ENCODE measurements around the gene PKD2L1.
A peak's percentile ranks its signal among the peaks of the same experiment; 100 is the strongest.
"Not testable (repeated sequence)": the region's sequence is repeated elsewhere in the genome, so short reads cannot be mapped to it uniquely, and the experiment has no call there.

Gene PKD2L1
- 0 reads per million in 3 donors for total RNA-seq

DNA sequence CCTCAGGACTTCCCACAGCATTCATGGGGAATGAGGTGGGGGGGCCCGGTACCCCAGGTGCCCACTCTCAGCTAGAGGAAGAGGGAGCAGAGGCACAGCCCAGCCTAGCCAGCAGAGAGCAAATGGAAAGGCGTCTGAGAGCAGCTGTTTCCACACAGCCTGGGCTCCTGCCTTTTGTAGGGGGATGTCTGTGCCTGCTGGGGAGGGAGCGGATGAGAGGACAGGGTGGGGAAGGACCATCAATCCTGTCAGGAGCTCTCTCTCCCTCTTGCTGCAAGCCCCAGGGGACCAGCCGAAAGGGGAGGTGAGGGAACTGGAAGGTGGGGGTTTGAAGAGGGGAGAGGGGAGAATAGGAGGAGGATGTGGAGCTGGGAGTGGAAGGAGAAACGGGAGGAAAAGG, at the start of gene PKD2L1:
TSS of gene PKD2L1 (minus strand) at position 150 of the 400 bp plus-strand sequence. CDS start at position 25, 125 bp downstream.
- Histone ChIP-seq H3K27ac (ENCODE audit: insufficient read depth, low read length, poor library complexity, severe bottlenecking) (no peak within 1 kb of the TSS), H3K4me3 (ENCODE audit: insufficient read depth, low read depth, low read length, poor library complexity, severe bottlenecking) (no peak within 1 kb of the TSS), H3K4me1 (ENCODE audit: control insufficient read depth, insufficient read depth, low read length, poor library complexity, severe bottlenecking) (no peaks in the 10 kb centered on the region), H3K27me3 (replicated peaks; ENCODE audit: control insufficient read depth, insufficient read depth, low read length, poor library complexity, severe bottlenecking) (peaks cover 5% of the 10 kb centered on the region), H3K9me3 (ENCODE audit: control insufficient read depth, low read length) (no peaks in the 10 kb centered on the region), H3K36me3 (ENCODE audit: control insufficient read depth, insufficient read depth, low read length) (no peaks in the 10 kb centered on the region)
- no peak for DNase-seq

DNA sequence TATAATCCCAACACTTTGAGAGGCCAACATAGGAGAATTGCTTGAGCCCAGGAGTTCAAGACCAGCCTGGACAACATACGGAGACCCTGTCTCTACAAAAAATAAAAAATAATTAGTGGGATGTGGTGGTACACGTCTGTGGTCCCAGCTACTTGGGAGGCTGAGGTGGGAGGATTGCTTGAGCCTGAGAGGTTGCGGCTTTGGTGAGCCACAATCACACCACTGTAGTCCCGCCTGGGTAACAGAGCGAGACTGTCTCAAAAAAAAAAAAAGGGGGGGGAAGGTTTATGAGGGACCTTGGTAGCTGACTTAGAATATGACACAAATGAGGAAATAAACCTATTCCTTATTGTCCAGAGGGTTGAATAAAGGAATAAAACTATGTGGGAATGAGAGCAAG, 47.8 kb upstream of the PKD2L1 start:
- Histone ChIP-seq H3K4me3 (ENCODE audit: insufficient read depth, low read depth, low read length, poor library complexity, severe bottlenecking) (no peak overlapping the region), H3K36me3 (ENCODE audit: control insufficient read depth, insufficient read depth, low read length) (no peaks in the 10 kb centered on the region), H3K27me3 (replicated peaks; ENCODE audit: control insufficient read depth, insufficient read depth, low read length, poor library complexity, severe bottlenecking) (no peaks in the 10 kb centered on the region), H3K9me3 (ENCODE audit: control insufficient read depth, low read length) (no peaks in the 10 kb centered on the region), H3K4me1 (ENCODE audit: control insufficient read depth, insufficient read depth, low read length, poor library complexity, severe bottlenecking) (peaks cover 13% of the 10 kb centered on the region), H3K27ac (ENCODE audit: insufficient read depth, low read length, poor library complexity, severe bottlenecking) (no peak overlapping the region)
- DNase-seq: no peak

DNA sequence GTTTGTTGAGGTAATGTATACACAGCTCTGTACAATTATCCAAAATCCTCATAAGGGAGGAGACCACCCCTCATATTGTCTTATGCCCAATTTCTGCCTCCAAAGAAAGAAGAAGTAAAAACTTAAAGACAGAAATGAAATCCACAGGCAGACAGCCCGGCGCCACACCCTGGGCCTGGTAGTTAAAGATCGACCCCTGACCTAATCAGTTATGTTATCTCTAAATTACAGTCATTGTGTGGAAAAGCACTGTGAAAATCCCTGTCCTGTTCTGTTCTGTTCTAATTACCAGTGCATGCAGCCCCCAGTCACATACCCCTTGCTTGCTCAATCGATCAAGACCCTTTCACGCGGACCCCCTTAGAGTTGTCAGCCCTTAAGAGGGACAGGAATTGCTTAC, 46.6 kb upstream of the PKD2L1 start:
- not testable (repeated sequence) for DNase-seq; H3K4me3 ChIP-seq (ENCODE audit: insufficient read depth, low read depth, low read length, poor library complexity, severe bottlenecking); H3K36me3 ChIP-seq (ENCODE audit: control insufficient read depth, insufficient read depth, low read length); H3K27ac ChIP-seq (ENCODE audit: insufficient read depth, low read length, poor library complexity, severe bottlenecking); H3K9me3 ChIP-seq (ENCODE audit: control insufficient read depth, low read length); H3K27me3 ChIP-seq (replicated peaks; ENCODE audit: control insufficient read depth, insufficient read depth, low read length, poor library complexity, severe bottlenecking)
- H3K4me1 ChIP-seq (ENCODE audit: control insufficient read depth, insufficient read depth, low read length, poor library complexity, severe bottlenecking): peaks cover 18% of the 10 kb centered on the region

DNA sequence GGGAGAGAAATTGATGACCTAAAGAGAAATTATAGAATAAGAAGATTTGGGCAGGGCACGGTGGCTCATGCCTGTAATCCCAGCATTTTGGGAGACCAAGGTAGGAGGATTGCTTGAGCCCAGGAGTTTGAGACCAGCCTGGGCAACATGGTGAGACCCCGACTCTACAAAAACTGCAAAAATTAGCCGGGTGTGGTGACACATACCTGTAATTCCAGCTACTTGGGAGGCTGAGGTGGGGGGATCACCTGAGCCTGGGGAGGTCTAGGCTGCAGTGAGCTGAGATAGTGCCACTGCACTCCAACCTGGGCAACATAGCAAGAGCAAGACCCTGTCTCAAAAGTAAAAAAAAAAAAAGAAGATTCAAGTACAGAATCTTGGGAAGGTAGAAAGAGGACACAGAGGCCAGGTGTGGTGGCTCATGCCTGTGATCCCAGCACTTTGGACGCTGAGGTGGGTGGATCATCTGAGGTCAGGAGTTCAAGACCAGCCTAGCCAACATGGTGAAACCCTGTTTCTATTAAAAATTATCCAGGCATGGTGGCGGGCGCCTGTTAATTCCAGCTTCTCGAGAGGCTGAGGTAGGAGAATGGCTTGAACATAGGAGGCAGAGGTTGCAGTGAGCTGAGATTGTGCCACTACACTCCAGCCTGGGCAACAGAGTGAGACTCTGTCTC, 44.8 kb upstream of the PKD2L1 start:
- not testable (repeated sequence) for H3K9me3 ChIP-seq (ENCODE audit: control insufficient read depth, low read length); DNase-seq; H3K36me3 ChIP-seq (ENCODE audit: control insufficient read depth, insufficient read depth, low read length); H3K27me3 ChIP-seq (replicated peaks; ENCODE audit: control insufficient read depth, insufficient read depth, low read length, poor library complexity, severe bottlenecking); H3K27ac ChIP-seq (ENCODE audit: insufficient read depth, low read length, poor library complexity, severe bottlenecking); H3K4me3 ChIP-seq (ENCODE audit: insufficient read depth, low read depth, low read length, poor library complexity, severe bottlenecking)
- H3K4me1 ChIP-seq (ENCODE audit: control insufficient read depth, insufficient read depth, low read length, poor library complexity, severe bottlenecking): peaks cover 34% of the 10 kb centered on the region

DNA sequence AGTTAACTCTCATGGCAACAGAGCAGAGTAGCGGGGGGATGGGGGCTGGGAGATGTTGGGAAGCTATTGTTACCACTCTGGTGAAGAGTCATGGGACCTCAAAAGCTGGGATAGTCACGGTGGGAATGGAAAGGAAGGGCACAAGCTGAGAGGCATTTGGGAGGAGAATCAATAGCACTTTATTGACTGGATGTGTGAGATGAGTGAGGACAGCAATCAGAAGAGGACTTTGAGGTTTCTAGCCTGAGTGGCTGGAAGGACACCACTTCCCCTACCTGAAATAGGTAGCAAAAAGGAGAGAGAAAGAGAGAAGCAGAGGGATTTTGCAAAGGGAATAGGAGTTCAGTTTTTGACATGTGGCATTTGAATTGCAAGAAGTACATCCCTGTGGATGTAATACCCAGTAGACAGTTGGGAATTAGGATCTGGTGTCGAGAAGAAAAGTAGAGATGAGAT, 44.2 kb upstream of the PKD2L1 start:
- Histone ChIP-seq H3K9me3 (ENCODE audit: control insufficient read depth, low read length) (no peaks in the 10 kb centered on the region), H3K36me3 (ENCODE audit: control insufficient read depth, insufficient read depth, low read length) (no peaks in the 10 kb centered on the region), H3K27ac (ENCODE audit: insufficient read depth, low read length, poor library complexity, severe bottlenecking) (peak overlapping the region; percentile 64), H3K27me3 (replicated peaks; ENCODE audit: control insufficient read depth, insufficient read depth, low read length, poor library complexity, severe bottlenecking) (no peaks in the 10 kb centered on the region), H3K4me1 (ENCODE audit: control insufficient read depth, insufficient read depth, low read length, poor library complexity, severe bottlenecking) (peaks cover 34% of the 10 kb centered on the region), H3K4me3 (ENCODE audit: insufficient read depth, low read depth, low read length, poor library complexity, severe bottlenecking) (peak overlapping the region; percentile 68)
- no peak for DNase-seq

DNA sequence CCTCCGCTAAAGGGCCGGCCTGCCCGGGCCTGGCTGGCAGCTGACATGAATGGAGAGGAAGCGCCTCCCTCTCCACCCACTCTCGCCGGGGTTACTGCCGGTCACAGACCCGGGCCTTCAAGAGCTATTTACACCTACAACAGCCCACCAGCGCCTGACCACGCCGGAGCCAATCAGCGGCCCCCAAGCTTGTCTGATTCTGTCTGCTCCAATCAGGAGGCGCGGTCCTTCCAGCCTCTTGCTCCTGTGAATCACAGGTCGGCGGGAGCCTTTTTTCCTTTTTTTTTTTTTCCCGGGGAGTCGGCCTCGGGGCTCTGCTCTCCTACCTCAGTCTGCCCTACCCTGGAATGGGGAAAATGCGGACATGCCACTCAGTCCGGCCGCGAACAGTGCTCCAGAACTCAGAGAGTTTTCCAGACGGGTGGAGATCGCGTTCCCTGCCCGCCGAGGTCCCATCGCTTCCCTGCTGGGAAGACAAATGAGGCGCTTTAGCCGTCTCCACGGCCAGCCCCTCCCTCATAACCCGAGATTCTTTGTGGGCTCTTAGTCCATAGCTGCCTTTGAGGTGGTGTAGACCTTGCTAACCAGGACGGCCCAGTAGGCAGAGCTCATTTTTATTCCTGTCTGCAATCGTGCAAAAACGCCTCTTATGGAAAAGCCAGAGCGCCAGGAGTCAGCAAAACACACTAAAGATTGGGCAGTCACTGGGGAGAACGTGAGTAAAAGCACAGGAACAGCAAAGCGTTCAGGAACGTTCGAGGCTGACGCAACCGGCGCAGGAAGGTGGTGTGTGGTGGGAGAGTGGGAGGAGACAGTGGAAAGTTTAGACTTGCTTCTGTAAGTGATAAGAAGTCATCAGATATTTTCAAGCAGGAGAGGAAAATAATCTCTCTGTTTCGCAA, 43.5 kb upstream of the PKD2L1 start:
- Histone ChIP-seq H3K27ac (ENCODE audit: insufficient read depth, low read length, poor library complexity, severe bottlenecking) (peak overlapping the region; percentile 64), H3K4me3 (ENCODE audit: insufficient read depth, low read depth, low read length, poor library complexity, severe bottlenecking) (peak overlapping the region; percentile 68), H3K27me3 (replicated peaks; ENCODE audit: control insufficient read depth, insufficient read depth, low read length, poor library complexity, severe bottlenecking) (no peaks in the 10 kb centered on the region), H3K36me3 (ENCODE audit: control insufficient read depth, insufficient read depth, low read length) (no peaks in the 10 kb centered on the region), H3K9me3 (ENCODE audit: control insufficient read depth, low read length) (no peaks in the 10 kb centered on the region), H3K4me1 (ENCODE audit: control insufficient read depth, insufficient read depth, low read length, poor library complexity, severe bottlenecking) (peaks cover 34% of the 10 kb centered on the region)
- DNase-seq: peak; percentile 71 to 80 (median 75)

DNA sequence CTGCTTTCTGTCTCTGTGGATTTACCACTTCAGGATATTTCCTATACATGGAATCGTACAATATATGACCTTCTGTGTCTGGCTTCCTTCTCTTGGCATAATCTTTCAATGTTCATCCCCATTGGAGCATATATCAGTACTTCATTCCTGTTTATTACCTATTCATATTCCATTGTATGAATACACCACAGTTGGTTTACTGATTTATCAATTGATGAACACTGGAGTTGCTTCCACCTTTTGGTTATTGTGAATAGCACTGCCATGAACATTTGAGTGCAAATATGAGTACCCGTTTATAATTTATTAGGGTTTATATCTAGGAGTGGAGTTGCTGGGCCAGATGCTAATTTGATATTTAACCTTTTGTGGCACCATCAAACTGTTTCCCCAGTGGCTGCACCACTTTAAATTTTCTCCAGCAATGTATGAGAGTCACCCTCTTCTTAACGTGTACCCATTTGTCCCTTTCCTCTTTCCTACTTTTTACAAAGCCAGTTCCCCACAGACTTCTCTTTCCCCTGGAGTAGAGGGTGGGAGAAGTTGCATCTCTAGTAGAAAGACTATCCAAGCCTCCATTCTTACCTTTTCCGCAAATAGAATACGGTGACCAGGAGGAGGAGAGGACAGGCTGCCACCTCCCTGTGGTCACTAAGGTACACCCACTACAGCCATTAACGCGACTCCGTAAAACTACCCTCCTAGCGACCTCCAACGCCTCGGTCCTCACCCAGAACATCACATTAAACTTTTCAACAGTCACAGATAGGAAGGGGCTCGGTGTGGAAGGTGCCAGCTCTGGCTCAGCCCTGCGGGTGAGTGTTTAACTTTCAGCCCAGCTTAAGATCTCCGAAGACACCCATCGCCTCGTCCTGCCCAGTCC, 42.6 kb upstream of the PKD2L1 start:
- Histone ChIP-seq H3K36me3 (ENCODE audit: control insufficient read depth, insufficient read depth, low read length) (no peaks in the 10 kb centered on the region), H3K4me1 (ENCODE audit: control insufficient read depth, insufficient read depth, low read length, poor library complexity, severe bottlenecking) (peaks cover 34% of the 10 kb centered on the region), H3K4me3 (ENCODE audit: insufficient read depth, low read depth, low read length, poor library complexity, severe bottlenecking) (peak overlapping the region; percentile 68), H3K27ac (ENCODE audit: insufficient read depth, low read length, poor library complexity, severe bottlenecking) (peak overlapping the region; percentile 64), H3K9me3 (ENCODE audit: control insufficient read depth, low read length) (no peaks in the 10 kb centered on the region), H3K27me3 (replicated peaks; ENCODE audit: control insufficient read depth, insufficient read depth, low read length, poor library complexity, severe bottlenecking) (no peaks in the 10 kb centered on the region)
- DNase-seq: no peak

DNA sequence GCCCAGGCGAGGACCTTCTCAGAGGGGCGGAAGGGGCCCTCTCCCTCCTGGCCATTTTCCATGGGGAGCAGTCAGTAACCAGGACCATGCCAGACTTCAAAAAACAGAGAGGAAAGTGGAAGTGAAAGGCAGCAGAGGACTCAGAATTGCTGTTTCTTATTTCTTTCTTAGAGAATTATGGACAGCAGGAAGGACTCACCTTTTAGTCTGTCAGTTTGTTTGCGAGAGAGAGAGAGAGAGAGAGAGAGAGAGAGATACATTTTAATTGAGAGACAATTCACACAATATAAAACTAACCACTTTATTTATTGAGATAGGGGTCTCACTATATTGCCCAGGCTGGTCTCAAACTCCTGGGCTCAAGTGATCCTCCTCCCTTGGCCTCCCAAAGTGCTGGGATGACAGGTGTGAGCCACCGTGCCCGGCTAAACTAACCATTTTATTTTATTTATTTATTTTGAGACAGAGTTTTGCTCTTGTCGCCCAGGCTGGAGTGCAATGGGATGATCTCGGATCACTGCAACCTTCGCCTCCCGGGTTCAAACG, 41.5 kb upstream of the PKD2L1 start:
- Histone ChIP-seq H3K36me3 (ENCODE audit: control insufficient read depth, insufficient read depth, low read length) (no peaks in the 10 kb centered on the region), H3K27me3 (replicated peaks; ENCODE audit: control insufficient read depth, insufficient read depth, low read length, poor library complexity, severe bottlenecking) (no peaks in the 10 kb centered on the region), H3K9me3 (ENCODE audit: control insufficient read depth, low read length) (no peaks in the 10 kb centered on the region), H3K4me1 (ENCODE audit: control insufficient read depth, insufficient read depth, low read length, poor library complexity, severe bottlenecking) (peaks cover 34% of the 10 kb centered on the region), H3K27ac (ENCODE audit: insufficient read depth, low read length, poor library complexity, severe bottlenecking) (peak overlapping the region; percentile 53), H3K4me3 (ENCODE audit: insufficient read depth, low read depth, low read length, poor library complexity, severe bottlenecking) (peak overlapping the region; percentile 5)
- no peak for DNase-seq

DNA sequence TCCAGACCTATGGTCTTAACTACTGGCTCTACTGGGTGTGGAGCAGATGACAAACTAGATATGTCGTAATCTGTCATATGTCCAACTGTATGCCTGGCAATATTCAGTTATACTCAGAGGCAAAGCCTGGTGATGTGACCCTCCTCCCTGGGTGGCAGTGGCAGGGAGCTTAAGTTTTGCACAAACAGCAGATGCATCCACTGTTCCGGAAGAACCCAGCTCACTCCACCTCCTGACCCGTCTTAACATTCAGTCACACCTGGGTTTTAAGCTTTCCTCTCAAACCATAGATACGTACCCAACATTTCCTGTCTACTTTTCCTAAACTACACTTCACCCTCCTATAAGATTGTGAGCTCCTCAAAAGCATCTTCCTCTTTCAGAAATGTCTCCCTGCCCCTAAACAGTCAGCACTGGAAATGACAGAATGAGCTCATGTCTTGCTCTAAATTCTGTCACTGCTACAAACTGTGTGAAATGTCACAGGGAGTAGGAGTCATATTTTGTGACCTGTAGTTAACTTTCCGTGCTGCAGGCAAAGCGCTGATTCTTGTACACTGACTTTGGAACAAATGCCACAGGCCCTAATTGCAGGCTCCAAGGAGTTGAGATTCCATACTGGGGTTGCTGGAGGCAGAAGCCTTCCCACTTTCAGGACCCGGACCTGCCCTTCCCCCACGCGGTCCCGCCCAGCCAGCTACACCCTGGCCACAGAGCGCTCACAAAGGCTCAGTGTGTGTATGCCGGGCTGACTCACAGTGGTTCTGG, 40.9 kb upstream of the PKD2L1 start:
- Histone ChIP-seq H3K36me3 (ENCODE audit: control insufficient read depth, insufficient read depth, low read length) (no peaks in the 10 kb centered on the region), H3K4me1 (ENCODE audit: control insufficient read depth, insufficient read depth, low read length, poor library complexity, severe bottlenecking) (peaks cover 34% of the 10 kb centered on the region), H3K4me3 (ENCODE audit: insufficient read depth, low read depth, low read length, poor library complexity, severe bottlenecking) (peak overlapping the region; percentile 5), H3K27me3 (replicated peaks; ENCODE audit: control insufficient read depth, insufficient read depth, low read length, poor library complexity, severe bottlenecking) (no peaks in the 10 kb centered on the region), H3K27ac (ENCODE audit: insufficient read depth, low read length, poor library complexity, severe bottlenecking) (peak overlapping the region; percentile 53), H3K9me3 (ENCODE audit: control insufficient read depth, low read length) (no peaks in the 10 kb centered on the region)
- peak; percentile 12 to 26 (median 15) for DNase-seq
